SK-N-SH (cell line): ENCODE measurements around the gene MIPEP.

Source experiments
- CTCF ChIP-seq: fragments of 200-600 bp; sonication (generic); IDR thresholded peaks from 2 replicates; pipeline ENCODE4 v1.6.1; 2017; ENCODE audit warnings: antibody characterized with exemption, mild to moderate bottlenecking, moderate library complexity
- EP300 ChIP-seq, 2 experiments: IDR thresholded peaks; 2 replicates each; pipeline versions ENCODE4 v1.4.0 to v1.6.1; 2012; ENCODE audit warnings: borderline replicate concordance in 1 of 2, low read depth in 1 of 2, low read length in 1 of 2
- NRF1 ChIP-seq: IDR thresholded peaks from 2 replicates; pipeline ENCODE4 v1.6.1; 2012; ENCODE audit warnings: low read depth, mild to moderate bottlenecking, low read length
- RAD21 ChIP-seq: IDR thresholded peaks from 2 replicates; pipeline ENCODE4 v1.6.1; 2012; ENCODE audit warnings: mild to moderate bottlenecking, low read length
- REST ChIP-seq: IDR thresholded peaks from 2 replicates; pipeline ENCODE4 v1.6.1; 2012; ENCODE audit warnings: mild to moderate bottlenecking, low read depth, low read length, moderate library complexity
- SMC3 ChIP-seq: IDR thresholded peaks from 2 replicates; pipeline ENCODE4 v1.6.1; 2012; ENCODE audit warnings: low read depth, low read length, improper control_type of control experiment
- TCF12 ChIP-seq: IDR thresholded peaks from 2 replicates; pipeline ENCODE4 v1.4.0; 2012
- ZBTB33 ChIP-seq: IDR thresholded peaks from 2 replicates; pipeline ENCODE4 v1.4.0; 2012; ENCODE audit warnings: low read depth, borderline replicate concordance

- TF ChIP-seq REST = no peak
- no peak for TF ChIP-seq CTCF
- no peak for TF ChIP-seq EP300 (IDR thresholded peaks at IDR 0.05; ENCODE audit: borderline replicate concordance in 1 of 2, low read depth in 1 of 2, low read length in 1 of 2)
- TF ChIP-seq RAD21 = no peak
- TF ChIP-seq TCF12 = no peak
- TF ChIP-seq SMC3 = no peak
- no peak for TF ChIP-seq NRF1
- no peak for TF ChIP-seq ZBTB33
These were observed 130.2 kb downstream of the MIPEP start for GRCh38 chr13:23758798-23759527.
